Mammary epithelial cell (primary cell): ENCODE data around the gene PTGER1.

Experiments used
- CTCF ChIP-seq, 2 donors: IDR thresholded peaks in 1 of 2; conservative IDR thresholded peaks in 1 of 2; 2 replicates each; pipeline ENCODE4 v1.5.1; 2011 to 2012; ENCODE audit warnings: inconsistent platforms in 2 of 2, low read length in 2 of 2, mild to moderate bottlenecking in 2 of 2, control low read depth in 1 of 2, low read depth in 1 of 2; ENCODE audit not compliant: insufficient read depth in 1 of 2; ENCODE audit errors: extremely low read depth in 1 of 2
- EZH2 ChIP-seq: IDR thresholded peaks from 2 replicates; pipeline ENCODE4 v1.6.1; 2012; ENCODE audit warnings: low read length, inconsistent platforms, borderline replicate concordance

- TF ChIP-seq CTCF (conservative IDR thresholded peaks at IDR 0.05 in 1 of 2, IDR thresholded peaks at IDR 0.05 in 1 of 2; ENCODE audit: extremely low read depth in 1 of 2, insufficient read depth in 1 of 2, low read depth in 1 of 2, low read length in 2 of 2) (no peak), EZH2 (no peak)
These were observed 47.7 kb downstream of the PTGER1 start for GRCh38 chr19:14427461-14427860.
